ENCODE results near the gene PCSK6. TPM values are rescaled to one million over a fixed set of nuclear protein-coding genes. Genes with fewer than 3 reads are reported as not detected.

PCSK6 gene
- total RNA-seq, 1 donor from 2014 or later, result 1.8 TPM

- no peak overlapping the region for H3K27ac Mint-ChIP-seq
- no peak for TF ChIP-seq CTCF (IDR thresholded peaks at IDR 0.05; ENCODE audit: unreplicated experiment)
- H3K36me3 Mint-ChIP-seq (ENCODE audit: insufficient read depth), result no peaks in the 10 kb centered on the region
- no peaks in the 10 kb centered on the region for H3K4me1 Mint-ChIP-seq (ENCODE audit: low read depth)
- no peak for DNase-seq (ENCODE audit: low spot score, unreplicated experiment)
- no peak overlapping the region for H3K4me3 Mint-ChIP-seq (ENCODE audit: low read depth)
- H3K9me3 Mint-ChIP-seq (ENCODE audit: low read depth), result no peaks in the 10 kb centered on the region
- H3K27me3 Mint-ChIP-seq, result peaks cover 19% of the 10 kb centered on the region
Observed at GRCh38 chr15:101394654-101395053, 94.9 kb downstream of the PCSK6 start.

- TF ChIP-seq CTCF (IDR thresholded peaks at IDR 0.05; ENCODE audit: unreplicated experiment), result no peak
- H3K27ac Mint-ChIP-seq, result no peak overlapping the region
- no peaks in the 10 kb centered on the region for H3K9me3 Mint-ChIP-seq (ENCODE audit: low read depth)
- no peaks in the 10 kb centered on the region for H3K4me1 Mint-ChIP-seq (ENCODE audit: low read depth)
- no peaks in the 10 kb centered on the region for H3K36me3 Mint-ChIP-seq (ENCODE audit: insufficient read depth)
- DNase-seq (ENCODE audit: low spot score, unreplicated experiment), result no peak
- H3K4me3 Mint-ChIP-seq (ENCODE audit: low read depth), result no peak overlapping the region
- H3K27me3 Mint-ChIP-seq, result peaks cover 19% of the 10 kb centered on the region
Observed at GRCh38 chr15:101394056-101394630, 95.4 kb downstream of the PCSK6 start.

GRCh38 chr15:101393172-101393571 is 96.3 kb downstream of the PCSK6 start:
- peaks cover 19% of the 10 kb centered on the region for H3K27me3 Mint-ChIP-seq
- H3K9me3 Mint-ChIP-seq (ENCODE audit: low read depth), result no peaks in the 10 kb centered on the region
- H3K4me1 Mint-ChIP-seq (ENCODE audit: low read depth), result no peaks in the 10 kb centered on the region
- H3K36me3 Mint-ChIP-seq (ENCODE audit: insufficient read depth), result no peaks in the 10 kb centered on the region
- no peak for DNase-seq (ENCODE audit: low spot score, unreplicated experiment)
- TF ChIP-seq CTCF (IDR thresholded peaks at IDR 0.05; ENCODE audit: unreplicated experiment), result no peak
- no peak overlapping the region for H3K4me3 Mint-ChIP-seq (ENCODE audit: low read depth)
- no peak overlapping the region for H3K27ac Mint-ChIP-seq

GRCh38 chr15:101391981-101392640 is 97.4 kb downstream of the PCSK6 start:
- no peaks in the 10 kb centered on the region for H3K36me3 Mint-ChIP-seq (ENCODE audit: insufficient read depth)
- H3K4me3 Mint-ChIP-seq (ENCODE audit: low read depth), result no peak overlapping the region
- H3K27ac Mint-ChIP-seq, result no peak overlapping the region
- DNase-seq (ENCODE audit: low spot score, unreplicated experiment), result no peak
- H3K27me3 Mint-ChIP-seq, result peaks cover 19% of the 10 kb centered on the region
- no peaks in the 10 kb centered on the region for H3K4me1 Mint-ChIP-seq (ENCODE audit: low read depth)
- H3K9me3 Mint-ChIP-seq (ENCODE audit: low read depth), result no peaks in the 10 kb centered on the region
- TF ChIP-seq CTCF (IDR thresholded peaks at IDR 0.05; ENCODE audit: unreplicated experiment), result no peak

- peaks cover 19% of the 10 kb centered on the region for H3K27me3 Mint-ChIP-seq
- H3K4me3 Mint-ChIP-seq (ENCODE audit: low read depth), result no peak overlapping the region
- no peak for TF ChIP-seq CTCF (IDR thresholded peaks at IDR 0.05; ENCODE audit: unreplicated experiment)
- H3K9me3 Mint-ChIP-seq (ENCODE audit: low read depth), result no peaks in the 10 kb centered on the region
- H3K36me3 Mint-ChIP-seq (ENCODE audit: insufficient read depth), result no peaks in the 10 kb centered on the region
- no peak overlapping the region for H3K27ac Mint-ChIP-seq
- H3K4me1 Mint-ChIP-seq (ENCODE audit: low read depth), result no peaks in the 10 kb centered on the region
- no peak for DNase-seq (ENCODE audit: low spot score, unreplicated experiment)
Observed at GRCh38 chr15:101391431-101391830, 98.1 kb downstream of the PCSK6 start.

All from progenitor cell of endocrine pancreas (in vitro differentiated cells).